Neural crest cell (in vitro differentiated cells): ENCODE data around the gene PLGRKT. TPM values are rescaled to one million over a fixed set of nuclear protein-coding genes. Genes with fewer than 3 reads are reported as not detected.
"Not testable (repeated sequence)": the region's sequence is repeated elsewhere in the genome, so short reads cannot be mapped to it uniquely, and the experiment has no call there.

Source experiments
- DNase-seq: peaks from one replicate; pipeline ENCODE4 v3.0.0; 2021; ENCODE audit warnings: low read depth, mixed read lengths, low spot score
- H3K27ac Mint-ChIP-seq: one replicate; pipeline ENCODE4 v1.8.0; 2021; ENCODE audit warnings: mild to moderate bottlenecking, mixed read lengths; ENCODE audit not compliant: unreplicated experiment
- H3K27me3 Mint-ChIP-seq: 2 replicates; pipeline ENCODE4 v1.8.0; 2021; ENCODE audit warnings: low read depth, mild to moderate bottlenecking, mixed read lengths
- H3K36me3 Mint-ChIP-seq: 2 replicates; pipeline ENCODE4 v1.8.0; 2021; ENCODE audit warnings: low read depth, mild to moderate bottlenecking, mixed read lengths
- H3K4me1 Mint-ChIP-seq: 2 replicates; pipeline ENCODE4 v1.8.0; 2021; ENCODE audit warnings: mixed read lengths
- H3K4me3 Mint-ChIP-seq: one replicate; pipeline ENCODE4 v1.8.0; 2021; ENCODE audit warnings: mild to moderate bottlenecking, mixed read lengths
- H3K9me3 Mint-ChIP-seq: 2 replicates; pipeline ENCODE4 v1.8.0; 2021; ENCODE audit warnings: mixed read lengths
- CTCF ChIP-seq: fragments of 200-600 bp; sonication (generic); conservative IDR thresholded peaks from 2 replicates; pipeline ENCODE4 v1.5.0; 2021; ENCODE audit warnings: antibody characterized with exemption, mild to moderate bottlenecking
- total RNA-seq: library from RNA; stranded (reverse); gene quantifications from 2 replicates; pipeline ENCODE4 v1.2.1, GENCODE V29; 2021

The PLGRKT gene
- total RNA-seq, 1 donor from 2014 or later: 24.6 TPM

DNA sequence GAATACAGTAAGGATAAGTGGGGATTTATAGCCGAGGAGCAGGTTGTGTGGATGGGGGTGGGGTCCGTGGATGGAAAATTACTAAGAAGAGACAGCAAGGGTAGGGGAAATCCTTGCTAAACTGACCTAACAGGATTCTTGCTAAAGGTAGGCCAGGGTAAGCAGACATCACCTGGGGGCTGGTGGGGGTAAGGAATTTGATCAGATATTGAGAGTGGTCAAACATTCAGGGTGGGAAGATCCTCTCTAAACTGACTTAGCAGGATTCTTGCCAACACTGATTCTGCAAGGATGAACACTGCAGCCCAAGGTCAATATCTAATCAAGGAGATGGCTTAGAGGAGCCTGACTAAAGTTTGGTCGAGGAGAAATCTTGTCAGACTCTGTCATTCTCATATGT, 2.7 kb upstream of the PLGRKT start:
- H3K4me3 Mint-ChIP-seq: peak overlapping the region; percentile 15
- no peak overlapping the region for H3K27ac Mint-ChIP-seq
- no peak for TF ChIP-seq CTCF
- H3K36me3 Mint-ChIP-seq: peaks cover 16% of the 10 kb centered on the region
- H3K27me3 Mint-ChIP-seq: peaks cover 20% of the 10 kb centered on the region
- no peak for DNase-seq
- peaks cover 22% of the 10 kb centered on the region for H3K4me1 Mint-ChIP-seq
- H3K9me3 Mint-ChIP-seq: peaks cover under 1% of the 10 kb centered on the region

DNA sequence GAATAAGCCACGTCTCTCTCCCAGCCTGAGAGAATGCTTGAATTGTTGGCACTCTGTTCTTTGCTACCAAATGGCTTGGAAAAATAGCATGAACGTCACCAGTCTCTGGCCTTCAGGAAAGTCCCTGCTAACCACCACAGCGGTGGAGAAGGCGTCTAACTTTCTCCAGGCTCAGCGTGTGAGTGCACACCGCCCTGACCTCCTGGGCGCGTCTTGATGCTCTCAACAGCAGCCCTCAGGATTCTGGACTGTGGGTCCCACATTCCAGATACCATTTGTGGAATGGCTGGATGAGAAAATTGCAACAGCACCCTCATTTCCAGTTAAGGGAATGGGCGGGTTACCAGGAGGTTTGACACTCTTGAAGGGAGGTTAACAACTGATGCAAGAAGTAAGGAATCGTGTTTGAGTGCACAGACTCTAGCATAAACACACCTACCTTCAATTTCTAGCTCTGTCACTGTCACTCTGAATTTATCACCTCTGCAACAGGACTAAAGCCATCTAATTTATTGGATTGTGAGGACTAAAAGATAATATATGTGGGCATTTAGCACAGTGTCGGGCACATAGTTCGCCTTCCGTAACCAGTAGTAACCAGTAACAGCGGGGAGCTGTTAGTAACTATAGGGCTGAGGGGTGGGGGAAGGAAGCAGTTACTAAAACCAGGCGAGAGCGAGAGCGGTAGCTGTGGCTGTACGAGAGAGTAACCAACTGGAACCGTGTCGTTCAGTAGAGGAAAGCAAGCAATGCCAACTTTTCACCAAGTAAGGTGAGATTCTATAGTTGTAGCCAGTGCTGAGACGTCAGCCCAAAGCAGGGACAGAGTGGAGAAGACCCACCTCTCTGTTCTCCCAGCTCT, 807 bp upstream of the PLGRKT start:
- Mint-ChIP-seq H3K4me3 (peak overlapping the region; percentile 96), H3K36me3 (peaks cover 24% of the 10 kb centered on the region), H3K27me3 (peaks cover 8% of the 10 kb centered on the region), H3K9me3 (peaks cover 3% of the 10 kb centered on the region), H3K27ac (no peak overlapping the region), H3K4me1 (peaks cover 22% of the 10 kb centered on the region)
- no peak for TF ChIP-seq CTCF
- no peak for DNase-seq

DNA sequence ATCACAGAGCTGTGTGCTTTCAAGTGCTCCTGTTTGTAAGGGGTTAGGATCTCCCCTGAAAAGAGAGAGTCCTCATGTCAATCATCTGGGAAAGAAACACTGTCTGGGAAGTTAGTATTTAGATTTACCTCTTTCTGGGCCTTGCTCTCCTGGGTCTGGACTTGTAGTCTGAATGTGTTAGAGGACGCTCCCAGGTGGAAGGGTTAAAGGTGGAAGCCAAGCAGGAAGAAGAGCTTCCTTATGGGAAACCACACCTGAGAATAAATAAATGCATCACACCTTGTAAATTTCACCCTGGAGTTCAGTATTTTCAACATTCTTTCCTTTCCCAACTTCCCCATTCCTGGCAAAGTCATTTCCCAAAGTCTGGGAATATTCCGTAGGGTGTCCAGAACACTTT, 1.3 kb downstream of the PLGRKT start:
- H3K27ac Mint-ChIP-seq: no peak overlapping the region
- no peak for DNase-seq
- peaks cover 35% of the 10 kb centered on the region for H3K36me3 Mint-ChIP-seq
- no peak for TF ChIP-seq CTCF
- H3K4me1 Mint-ChIP-seq: peaks cover 22% of the 10 kb centered on the region
- H3K9me3 Mint-ChIP-seq: peaks cover 3% of the 10 kb centered on the region
- peak overlapping the region; percentile 96 for H3K4me3 Mint-ChIP-seq
- peaks cover 8% of the 10 kb centered on the region for H3K27me3 Mint-ChIP-seq

GRCh38 chr9:5435912-5436311, 1.8 kb downstream of the PLGRKT start:
- H3K36me3 Mint-ChIP-seq: peaks cover 37% of the 10 kb centered on the region
- DNase-seq: no peak
- H3K27me3 Mint-ChIP-seq: peaks cover 5% of the 10 kb centered on the region
- H3K4me3 Mint-ChIP-seq: peak overlapping the region; percentile 96
- H3K27ac Mint-ChIP-seq: no peak overlapping the region
- H3K4me1 Mint-ChIP-seq: peaks cover 22% of the 10 kb centered on the region
- peaks cover 3% of the 10 kb centered on the region for H3K9me3 Mint-ChIP-seq
- TF ChIP-seq CTCF: no peak

GRCh38 chr9:5433841-5434810, 3.6 kb downstream of the PLGRKT start:
- H3K9me3 Mint-ChIP-seq, DNase-seq, H3K4me3 Mint-ChIP-seq, H3K27ac Mint-ChIP-seq, H3K27me3 Mint-ChIP-seq: not testable (repeated sequence)
- H3K4me1 Mint-ChIP-seq: peaks cover 22% of the 10 kb centered on the region
- peaks cover 40% of the 10 kb centered on the region for H3K36me3 Mint-ChIP-seq

- Mint-ChIP-seq H3K4me1 (peaks cover 20% of the 10 kb centered on the region), H3K36me3 (peaks cover 40% of the 10 kb centered on the region)
- not testable (repeated sequence) for H3K4me3 Mint-ChIP-seq, DNase-seq, H3K27me3 Mint-ChIP-seq, H3K9me3 Mint-ChIP-seq, H3K27ac Mint-ChIP-seq
Observed at GRCh38 chr9:5433328-5433727, 4.4 kb downstream of the PLGRKT start.

DNA sequence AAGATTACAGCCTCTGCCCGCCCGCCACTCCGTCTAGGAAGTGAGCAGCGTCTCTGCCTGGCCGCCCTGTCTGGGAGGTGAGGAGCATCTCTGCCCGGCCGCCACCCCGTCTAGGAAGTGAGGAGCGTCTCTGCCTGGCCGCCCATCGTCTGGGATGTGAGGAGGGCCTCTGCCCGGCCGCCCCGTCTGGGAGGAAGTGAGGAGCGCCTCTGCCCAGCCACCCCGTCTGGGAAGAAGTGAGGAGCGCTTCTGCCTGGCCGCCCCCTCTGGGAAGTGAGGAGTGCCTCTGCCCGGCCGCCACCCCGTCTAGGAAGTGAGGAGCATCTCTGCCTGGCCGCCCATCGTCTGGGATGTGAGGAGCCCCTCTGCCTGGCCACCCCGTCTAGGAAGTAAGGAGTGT, 4.8 kb downstream of the PLGRKT start:
- not testable (repeated sequence) for H3K27me3 Mint-ChIP-seq, H3K9me3 Mint-ChIP-seq, H3K4me3 Mint-ChIP-seq, DNase-seq, H3K27ac Mint-ChIP-seq
- H3K4me1 Mint-ChIP-seq: peaks cover 16% of the 10 kb centered on the region
- peaks cover 40% of the 10 kb centered on the region for H3K36me3 Mint-ChIP-seq
